HG02623 (cell line): ENCODE data around the gene ATG4C.

Experiments used
- ATAC-seq: cut with Tn5 transposase; IDR thresholded peaks from one replicate; pipeline ENCODE4 v1.9.1; 2021; ENCODE audit warnings: moderate library complexity; ENCODE audit not compliant: unreplicated experiment

ATG4C gene

GRCh38 chr1:62903522-62903921 lies 119.6 kb downstream of the ATG4C start:
- no peak for ATAC-seq

- no peak for ATAC-seq
These were observed 120.3 kb downstream of the ATG4C start for GRCh38 chr1:62903982-62904855.

GRCh38 chr1:62904856-62905225 lies 120.9 kb downstream of the ATG4C start:
- no peak for ATAC-seq

GRCh38 chr1:62905309-62905708 lies 121.4 kb downstream of the ATG4C start:
- ATAC-seq = no peak

GRCh38 chr1:62905872-62906271 lies 121.9 kb downstream of the ATG4C start:
- ATAC-seq = no peak

GRCh38 chr1:62906428-62906886 lies 122.5 kb downstream of the ATG4C start:
- no peak for ATAC-seq

GRCh38 chr1:62908168-62908695 lies 124.3 kb downstream of the ATG4C start:
- no peak for ATAC-seq

GRCh38 chr1:62912028-62912638 lies 128.2 kb downstream of the ATG4C start:
- no peak for ATAC-seq
